Ascending aorta (tissue), 2 donors: Measurements from ENCODE around the gene CHMP6. TPM values are rescaled to one million over a fixed set of nuclear protein-coding genes. Genes with fewer than 3 reads are reported as not detected.

Experiments
- DNase-seq, 2 donors: peaks; one replicate each; pipeline ENCODE4 v3.0.0-alpha.2; 2019; ENCODE audit warnings: low spot score in 2 of 2
- H3K27ac ChIP-seq, 2 donors: fragments of 200-600 bp; sonication (generic); one replicate each; pipeline ENCODE4 v1.5.1; 2016 to 2017; ENCODE audit warnings: mild to moderate bottlenecking in 1 of 2
- H3K27me3 ChIP-seq: fragments of 200-600 bp; sonication (generic); one replicate; pipeline ENCODE4 v1.5.1; 2017
- H3K36me3 ChIP-seq, 2 donors: fragments of 200-600 bp; sonication (generic); one replicate each; pipeline ENCODE4 v1.5.1; 2016
- H3K4me1 ChIP-seq, 2 donors: fragments of 200-600 bp; sonication (generic); one replicate each; pipeline ENCODE4 v1.5.1; 2016 to 2017; ENCODE audit warnings: mild to moderate bottlenecking in 1 of 2
- H3K4me3 ChIP-seq, 2 donors: fragments of 200-600 bp; sonication (generic); one replicate each; pipeline ENCODE4 v1.5.1; 2016 to 2017; ENCODE audit warnings: mild to moderate bottlenecking in 1 of 2
- H3K9me3 ChIP-seq, 2 donors: fragments of 200-600 bp; sonication (generic); one replicate each; pipeline ENCODE4 v1.5.1; 2016
- CTCF ChIP-seq, 3 experiments: fragments of 200-600 bp in 2 of 3; fragments of 450-650 bp in 1 of 3; sonication (generic) in 2 of 3; IDR thresholded peaks; one replicate each; pipeline ENCODE4 v1.5.1; 2016 to 2019; ENCODE audit warnings: antibody characterized with exemption in 3 of 3, mild to moderate bottlenecking in 1 of 3, moderate library complexity in 1 of 3
- intact Hi-C: fragments of 100-400 bp; cut with DNase I; formaldehyde crosslinking; loops from one replicate; pipeline ENCODE4 v1.15.1; 2023
- total RNA-seq: library from RNA; depleted of rRNA; stranded (reverse); fragments of >200 nt; gene quantifications from one replicate; pipeline ENCODE4 v1.1.0, GENCODE V29; 2016

CHMP6 gene
- total RNA-seq, 1 donor from 2014 or later = 32.1 TPM

GRCh38 chr17:80953471-80954315 is 37.9 kb upstream of the CHMP6 start:
- no peak for TF ChIP-seq CTCF (IDR thresholded peaks at IDR 0.05)
- no peak overlapping the region for H3K27ac ChIP-seq
- H3K36me3 ChIP-seq = peaks cover 11 to 12% of the 10 kb centered on the region in 2 donors
- no peaks in the 10 kb centered on the region for H3K27me3 ChIP-seq
- H3K4me3 ChIP-seq = no peak overlapping the region
- intact Hi-C loops = no loop called here
- H3K9me3 ChIP-seq = no peaks in the 10 kb centered on the region
- H3K4me1 ChIP-seq = peaks cover 0 to 11% of the 10 kb centered on the region in 2 donors
- DNase-seq = peak in 1 of 2 donors; percentile 31

GRCh38 chr17:80955078-80955477 is 36.6 kb upstream of the CHMP6 start:
- intact Hi-C loops = no loop called here
- Histone ChIP-seq H3K27me3 (no peaks in the 10 kb centered on the region), H3K4me1 (peaks cover 8 to 14% of the 10 kb centered on the region in 2 donors), H3K4me3 (no peak overlapping the region), H3K27ac (no peak overlapping the region), H3K9me3 (no peaks in the 10 kb centered on the region), H3K36me3 (peaks cover 11 to 12% of the 10 kb centered on the region in 2 donors)
- peak in 1 of 2 donors; percentile 46 for DNase-seq
- TF ChIP-seq CTCF (IDR thresholded peaks at IDR 0.05) = no peak

GRCh38 chr17:80955671-80956280 is 35.9 kb upstream of the CHMP6 start:
- DNase-seq = peak in 1 of 2 donors; percentile 59
- Histone ChIP-seq H3K4me1 (peaks cover 12 to 20% of the 10 kb centered on the region in 2 donors), H3K36me3 (peaks cover 9 to 12% of the 10 kb centered on the region in 2 donors), H3K27me3 (no peaks in the 10 kb centered on the region), H3K27ac (no peak overlapping the region), H3K9me3 (no peaks in the 10 kb centered on the region), H3K4me3 (no peak overlapping the region)
- TF ChIP-seq CTCF (IDR thresholded peaks at IDR 0.05) = no peak
- intact Hi-C loops = no loop called here

- DNase-seq = peak in 1 of 2 donors; percentile 51
- Histone ChIP-seq H3K36me3 (peaks cover 3 to 12% of the 10 kb centered on the region in 2 donors), H3K9me3 (no peaks in the 10 kb centered on the region), H3K27ac (no peak overlapping the region), H3K27me3 (no peaks in the 10 kb centered on the region), H3K4me3 (no peak overlapping the region), H3K4me1 (peaks cover 12 to 22% of the 10 kb centered on the region in 2 donors)
- intact Hi-C loops = no loop called here
- no peak for TF ChIP-seq CTCF (IDR thresholded peaks at IDR 0.05)
These were observed 35.1 kb upstream of the CHMP6 start for GRCh38 chr17:80956321-80957190.

- peak overlapping the region in 1 of 2 donors; percentile 6 for H3K27ac ChIP-seq
- H3K27me3 ChIP-seq = no peaks in the 10 kb centered on the region
- H3K4me1 ChIP-seq = peaks cover 12 to 22% of the 10 kb centered on the region in 2 donors
- no peak for TF ChIP-seq CTCF (IDR thresholded peaks at IDR 0.05)
- intact Hi-C loops = no loop called here
- H3K36me3 ChIP-seq = peaks cover 3% of the 10 kb centered on the region in 2 donors
- H3K4me3 ChIP-seq = no peak overlapping the region
- peak in 1 of 2 donors; percentile 57 for DNase-seq
- no peaks in the 10 kb centered on the region for H3K9me3 ChIP-seq
These were observed 34.1 kb upstream of the CHMP6 start for GRCh38 chr17:80957461-80957941.
